Subcutaneous abdominal adipose tissue (tissue), 5 donors: ENCODE results near the gene HELQ.

Experiments
- H3K27ac ChIP-seq: one replicate; pipeline ENCODE4 v1.7.0; 2013; ENCODE audit warnings: low read depth, mild to moderate bottlenecking, inconsistent platforms, low read length, moderate library complexity
- H3K27me3 ChIP-seq, 5 donors: one replicate each; pipeline ENCODE4 v1.7.0; 2013; ENCODE audit warnings: low read length in 5 of 5, inconsistent platforms in 1 of 5; ENCODE audit not compliant: control insufficient read depth in 5 of 5, insufficient read depth in 4 of 5
- H3K36me3 ChIP-seq, 5 donors: one replicate each; pipeline ENCODE4 v1.7.0; 2013; ENCODE audit warnings: low read length in 5 of 5; ENCODE audit not compliant: control insufficient read depth in 5 of 5, insufficient read depth in 5 of 5
- H3K4me1 ChIP-seq, 5 donors: one replicate each; pipeline ENCODE4 v1.7.0; 2013; ENCODE audit warnings: low read length in 5 of 5, mild to moderate bottlenecking in 3 of 5, moderate library complexity in 1 of 5; ENCODE audit not compliant: control insufficient read depth in 5 of 5, insufficient read depth in 5 of 5
- H3K4me3 ChIP-seq, 5 donors: one replicate each; pipeline ENCODE4 v1.7.0; 2013; ENCODE audit warnings: low read length in 5 of 5, low read depth in 1 of 5
- H3K9ac ChIP-seq, 5 donors: one replicate each; pipeline ENCODE4 v1.7.0; 2013; ENCODE audit warnings: low read length in 5 of 5, mild to moderate bottlenecking in 4 of 5, moderate library complexity in 3 of 5
- H3K9me3 ChIP-seq, 5 donors: one replicate each; pipeline ENCODE4 v1.7.0; 2013; ENCODE audit warnings: low read length in 5 of 5; ENCODE audit not compliant: control insufficient read depth in 5 of 5
- donor health status: healthy.
- donor health status: healthy.
- donor health status: healthy.
- donor health status: healthy.
- donor health status: healthy.

HELQ gene

GRCh38 chr4:83489711-83490326 lies 34.2 kb upstream of the HELQ start:
- no peak overlapping the region for H3K9ac ChIP-seq
- H3K36me3 ChIP-seq = no peaks in the 10 kb centered on the region
- H3K27me3 ChIP-seq = no peaks in the 10 kb centered on the region
- H3K4me1 ChIP-seq = peaks cover 0 to 7% (median 6%) of the 10 kb centered on the region in 5 donors
- no peak overlapping the region for H3K4me3 ChIP-seq
- H3K27ac ChIP-seq = no peak overlapping the region
- no peaks in the 10 kb centered on the region for H3K9me3 ChIP-seq

GRCh38 chr4:83486457-83487129 lies 31.0 kb upstream of the HELQ start:
- H3K9ac ChIP-seq = no peak overlapping the region
- H3K27me3 ChIP-seq = no peaks in the 10 kb centered on the region
- no peaks in the 10 kb centered on the region for H3K36me3 ChIP-seq
- no peaks in the 10 kb centered on the region for H3K9me3 ChIP-seq
- H3K27ac ChIP-seq = no peak overlapping the region
- H3K4me3 ChIP-seq = no peak overlapping the region
- H3K4me1 ChIP-seq = peaks cover 0 to 16% (median 14%) of the 10 kb centered on the region in 5 donors

- H3K4me1 ChIP-seq = peaks cover 0 to 16% (median 14%) of the 10 kb centered on the region in 5 donors
- H3K27ac ChIP-seq = peak within 1 kb of the TSS; percentile 54
- peak within 1 kb of the TSS; percentile 54 to 88 (median 74) for H3K9ac ChIP-seq
- H3K9me3 ChIP-seq = no peaks in the 10 kb centered on the region
- peak within 1 kb of the TSS; percentile 85 to 97 (median 93) for H3K4me3 ChIP-seq
- H3K27me3 ChIP-seq = no peaks in the 10 kb centered on the region
- H3K36me3 ChIP-seq = peaks cover 0 to 1% (median 0%) of the 10 kb centered on the region in 5 donors
Observed at GRCh38 chr4:83484500-83485461, 29.2 kb upstream of the HELQ start, which contains the start of gene ABRAXAS1. Gene ABRAXAS1, minus strand, starts transcription at chr4:83485100. Its CDS starts 28 bp downstream, at chr4:83485072.

GRCh38 chr4:83473966-83474365 lies 18.3 kb upstream of the HELQ start:
- Histone ChIP-seq H3K4me1 (no peaks in the 10 kb centered on the region), H3K27me3 (no peaks in the 10 kb centered on the region), H3K4me3 (no peak overlapping the region), H3K9ac (no peak overlapping the region), H3K27ac (no peak overlapping the region), H3K9me3 (no peaks in the 10 kb centered on the region), H3K36me3 (peaks cover 6 to 26% (median 10%) of the 10 kb centered on the region in 5 donors)

- Histone ChIP-seq H3K36me3 (peaks cover 6 to 26% (median 10%) of the 10 kb centered on the region in 5 donors), H3K9ac (no peak overlapping the region), H3K27ac (no peak overlapping the region), H3K9me3 (no peaks in the 10 kb centered on the region), H3K27me3 (no peaks in the 10 kb centered on the region), H3K4me1 (no peaks in the 10 kb centered on the region), H3K4me3 (no peak overlapping the region)
Observed at GRCh38 chr4:83473423-83473822, 17.8 kb upstream of the HELQ start.

- H3K4me3 ChIP-seq = peak overlapping the region; percentile 88 to 99 (median 92)
- H3K27ac ChIP-seq = peak overlapping the region; percentile 97
- no peaks in the 10 kb centered on the region for H3K27me3 ChIP-seq
- H3K9me3 ChIP-seq = no peaks in the 10 kb centered on the region
- peaks cover 11 to 45% (median 22%) of the 10 kb centered on the region in 5 donors for H3K36me3 ChIP-seq
- peak overlapping the region; percentile 91 to 97 (median 97) for H3K9ac ChIP-seq
- peaks cover 0 to 28% (median 23%) of the 10 kb centered on the region in 5 donors for H3K4me1 ChIP-seq
Observed at GRCh38 chr4:83456184-83456501, 520 bp upstream of the HELQ start.

GRCh38 chr4:83454686-83455085 lies 937 bp downstream of the HELQ start:
- no peaks in the 10 kb centered on the region for H3K27me3 ChIP-seq
- peaks cover 5 to 30% (median 18%) of the 10 kb centered on the region in 5 donors for H3K36me3 ChIP-seq
- peaks cover 0 to 28% (median 23%) of the 10 kb centered on the region in 5 donors for H3K4me1 ChIP-seq
- peak overlapping the region; percentile 88 to 99 (median 92) for H3K4me3 ChIP-seq
- H3K27ac ChIP-seq = peak overlapping the region; percentile 97
- no peaks in the 10 kb centered on the region for H3K9me3 ChIP-seq
- peak overlapping the region; percentile 91 to 97 (median 97) for H3K9ac ChIP-seq

GRCh38 chr4:83449009-83449408 lies 6.6 kb downstream of the HELQ start:
- Histone ChIP-seq H3K9me3 (no peaks in the 10 kb centered on the region), H3K4me1 (peaks cover 0 to 3% (median 2%) of the 10 kb centered on the region in 5 donors), H3K27ac (no peak overlapping the region), H3K4me3 (no peak overlapping the region), H3K36me3 (peaks cover 16 to 32% (median 17%) of the 10 kb centered on the region in 5 donors), H3K9ac (no peak overlapping the region), H3K27me3 (no peaks in the 10 kb centered on the region)

- Histone ChIP-seq H3K27me3 (no peaks in the 10 kb centered on the region), H3K4me3 (no peak overlapping the region), H3K9ac (no peak overlapping the region), H3K9me3 (no peaks in the 10 kb centered on the region), H3K36me3 (peaks cover 22 to 66% (median 43%) of the 10 kb centered on the region in 5 donors), H3K4me1 (no peaks in the 10 kb centered on the region), H3K27ac (no peak overlapping the region)
Observed at GRCh38 chr4:83440899-83441298, 14.7 kb downstream of the HELQ start.
